GM12878 (cell line): Measurements from ENCODE around the gene IQCK. TPM values are rescaled to one million over a fixed set of nuclear protein-coding genes. Genes with fewer than 3 reads are reported as not detected.

Experiments
- ATAC-seq: fragments of 200-7000 bp; cut with Tn5 transposase; 3 replicates; pipeline ENCODE4 v1.9.1; 2020; ENCODE audit warnings: mild to moderate bottlenecking, moderate library complexity
- BruUV-seq: library from RNA; stranded (reverse); fragments of 400-500 nt; replicated peaks from 2 replicates; lab custom pipeline; 2021; lab: Mats Ljungman, UMichigan
- CTCF ChIA-PET: fragments of 300-600 bp; sonication (Branson Sonifier 250); formaldehyde crosslinking; extraction: SDS; loops from one replicate; lab custom pipeline; 2021; ENCODE audit warnings: inconsistent platforms; lab: Yijun Ruan, JAX
- POLR2A ChIA-PET: fragments of 350-600 bp; formaldehyde crosslinking; extraction: SDS; loops from one replicate; lab custom pipeline; 2021; ENCODE audit warnings: inconsistent platforms; lab: Charles Lee
- RAD21 ChIA-PET: fragments of 300-600 bp; sonication (Branson Sonifier 250); formaldehyde crosslinking; loops from one replicate; lab custom pipeline; 2023; ENCODE audit warnings: antibody characterized with exemption; ENCODE audit not compliant: unreplicated experiment; lab: Charles Lee
- SMC1A ChIA-PET: fragments of 300-600 bp; sonication (Branson Sonifier 250); formaldehyde crosslinking; loops from one replicate; lab custom pipeline; 2023; ENCODE audit not compliant: unreplicated experiment, uncharacterized antibody; lab: Charles Lee
- DNase-seq: peaks from one replicate; pipeline ENCODE4 v3.0.0-alpha.2; 2011; ENCODE audit warnings: low read depth, low spot score
- FAIRE-seq: peaks from 3 replicates; lab custom pipeline; 2011; peaks lifted over from hg19 to GRCh38; lab: Jason Lieb, UNC
- H2AFZ ChIP-seq: 2 replicates; pipeline ENCODE4 v1.6.0; 2011; ENCODE audit warnings: low read depth, low read length, control low read depth; ENCODE audit not compliant: control insufficient read depth
- H3K27ac ChIP-seq: 2 replicates; pipeline ENCODE4 v1.5.1; 2011; ENCODE audit warnings: control low read depth; ENCODE audit not compliant: control insufficient read depth, insufficient read depth
- H3K27me3 ChIP-seq, 2 experiments: replicated peaks in 1 of 2; 2 replicates each; pipeline versions ENCODE4 v1.6.0 to v1.6.1; 2011; ENCODE audit warnings: low read length in 1 of 2; ENCODE audit not compliant: control insufficient read depth in 2 of 2, insufficient read depth in 2 of 2
- H3K36me3 ChIP-seq, 2 experiments: 2 replicates each; pipeline ENCODE4 v1.5.1; 2011; ENCODE audit warnings: low read length in 1 of 2; ENCODE audit not compliant: control insufficient read depth in 2 of 2, insufficient read depth in 2 of 2
- H3K4me1 ChIP-seq: 2 replicates; pipeline ENCODE4 v1.6.1; 2011; ENCODE audit warnings: mild to moderate bottlenecking, low read length, moderate library complexity, mixed read lengths; ENCODE audit not compliant: control insufficient read depth, insufficient read depth
- H3K4me2 ChIP-seq: 2 replicates; pipeline ENCODE4 v1.6.0; 2011; ENCODE audit warnings: control low read depth; ENCODE audit not compliant: control insufficient read depth, insufficient read depth
- H3K4me3 ChIP-seq: fragments of 200-600 bp; sonication (generic); 2 replicates; pipeline ENCODE4 v1.5.1; 2016
- H3K79me2 ChIP-seq: 2 replicates; pipeline ENCODE4 v1.6.0; 2011; ENCODE audit warnings: low read length; ENCODE audit not compliant: control insufficient read depth, insufficient read depth
- H3K9ac ChIP-seq: 2 replicates; pipeline ENCODE4 v1.8.0; 2011; ENCODE audit warnings: low read length, control low read depth, mixed read lengths; ENCODE audit not compliant: control insufficient read depth, insufficient read depth
- H3K9me3 ChIP-seq: replicated peaks from 3 replicates; pipeline ENCODE4 v1.5.1; 2011; ENCODE audit warnings: mild to moderate bottlenecking, low read length; ENCODE audit not compliant: control insufficient read depth, insufficient read depth
- H4K20me1 ChIP-seq: 2 replicates; pipeline ENCODE4 v1.6.0; 2011; ENCODE audit not compliant: control insufficient read depth, insufficient read depth
- CREB1 ChIP-seq: IDR thresholded peaks from 2 replicates; pipeline ENCODE4 v1.6.1; 2012; ENCODE audit warnings: low read depth, mild to moderate bottlenecking, inconsistent platforms
- EP300 ChIP-seq, 2 experiments: fragments of 150-350 bp in 1 of 2; IDR thresholded peaks; 2 replicates each; pipeline ENCODE4 v1.6.1; 2011 to 2012; ENCODE audit warnings: low read depth in 2 of 2, low read length in 2 of 2, borderline replicate concordance in 1 of 2, improper control_type of control experiment in 1 of 2, inconsistent platforms in 1 of 2; ENCODE audit not compliant: control insufficient read depth in 1 of 2
- MYC ChIP-seq: IDR thresholded peaks from 2 replicates; pipeline ENCODE4 v1.6.1; 2011; ENCODE audit warnings: mild to moderate bottlenecking, low read length, moderate library complexity, inconsistent platforms; ENCODE audit not compliant: insufficient read depth, insufficient replicate concordance, insufficient read length, severe bottlenecking
- NBN ChIP-seq: fragments of 450-650 bp; IDR thresholded peaks from 2 replicates; pipeline ENCODE4 v1.6.1; 2016
- NR2C2 ChIP-seq: IDR thresholded peaks from 2 replicates; pipeline ENCODE4 v1.6.1; 2011; ENCODE audit warnings: borderline replicate concordance, low read depth; ENCODE audit not compliant: control insufficient read depth, insufficient read length
- SKIL ChIP-seq: fragments of 450-650 bp; IDR thresholded peaks from 2 replicates; pipeline ENCODE4 v1.6.1; 2017; ENCODE audit warnings: mild to moderate bottlenecking, low read depth, inconsistent platforms; ENCODE audit not compliant: poor library complexity, severe bottlenecking
- SPI1 ChIP-seq: IDR thresholded peaks from 2 replicates; pipeline ENCODE4 v1.6.1; 2011; ENCODE audit warnings: low read depth, mild to moderate bottlenecking, low read length, moderate library complexity, borderline replicate concordance; ENCODE audit not compliant: insufficient read depth
- TCF12 ChIP-seq: IDR thresholded peaks from 2 replicates; pipeline ENCODE4 v1.6.1; 2011; ENCODE audit warnings: low read depth, mild to moderate bottlenecking, low read length
- WGBS: methylation state at CpG from one replicate; pipeline ENCODE4 v1.1.6; 2016; ENCODE audit warnings: low lambda C conversion rate; ENCODE audit not compliant: insufficient replicate concordance, insufficient coverage; ENCODE audit errors: missing lambda C conversion rate; 5-methylcytosine and 5-hydroxymethylcytosine counted together
- in situ Hi-C: fragments of 300-500 bp; cut with MboI; formaldehyde crosslinking; loops from 9 replicates; pipeline ENCODE4 v1.14.3; 2018; ENCODE audit warnings: mixed read lengths
- intact Hi-C: fragments of 100-400 bp; cut with micrococcal nuclease; formaldehyde crosslinking; loops from one replicate; pipeline ENCODE4 v1.14.2; 2022; ENCODE audit not compliant: unreplicated experiment
- polyA plus RNA-seq, 11 experiments: library from polyadenylated mRNA; depleted of rRNA in 4 of 11; unstranded in 6 of 11; stranded (reverse) in 5 of 11; fragments of >200 nt; fragmentation: Nextera tagmentation in 4 of 11; fragmentation: Illumina TruSeq in 1 of 11; extraction: Ambion mirVana in 4 of 11; extraction: Trizol in 1 of 11; gene quantifications; 1 replicate in 1 of 11; 2 replicates in 10 of 11; pipeline versions ENCODE4 v1.2.1 to v1.2.3, GENCODE V29; 2011 to 2016; ENCODE audit warnings: inconsistent platforms in 2 of 11, missing spikeins in 2 of 11, low read depth in 1 of 11
- total RNA-seq, 4 experiments: library from RNA; depleted of rRNA in 3 of 4; stranded (reverse); fragments of >200 nt in 3 of 4; fragmentation: Illumina TruSeq in 1 of 4; extraction: Trizol in 1 of 4; gene quantifications; 2 replicates each; pipeline versions ENCODE4 v1.2.1 to v1.2.3, GENCODE V29; 2013 to 2021
- TF ChIP-seq, protein P1 (sequence below): fragments of 450-650 bp; IDR thresholded peaks from 2 replicates; pipeline ENCODE4 v1.6.1; 2017; ENCODE audit warnings: mild to moderate bottlenecking, moderate library complexity
- TF ChIP-seq, protein P2 (sequence below): IDR thresholded peaks from 2 replicates; pipeline ENCODE4 v1.6.1; 2012; ENCODE audit warnings: low read depth, low read length, improper control_type of control experiment
- TF ChIP-seq, protein P3 (sequence below): IDR thresholded peaks from 2 replicates; pipeline ENCODE4 v1.6.1; 2012; ENCODE audit warnings: improper control_type of control experiment, low read depth, low read length; ENCODE audit not compliant: insufficient replicate concordance

The IQCK gene
- total and polyA plus RNA-seq, 10 of the 15 experiments (the other 5 are each of a cell fraction or from before 2014, with no cell fraction given): 1.0 to 4.2 (median 2.4) TPM

GRCh38 chr16:19766988-19767387 lies 48.9 kb downstream of the IQCK start:
- ChIA-PET SMC1A (no interaction called here), RAD21 (no interaction called here), CTCF (no interaction called here), POLR2A (no interaction called here)
- no peaks in the 10 kb centered on the region for H3K27me3 ChIP-seq
- H3K4me3 ChIP-seq: no peak overlapping the region
- H3K27ac ChIP-seq: no peak overlapping the region
- BruUV-seq: no TSS peak
- WGBS: 60% methylated on average over 9 of the region's 9 CpGs
- no peak for ATAC-seq
- no peaks in the 10 kb centered on the region for H3K79me2 ChIP-seq
- no peak for FAIRE-seq
- H3K9ac ChIP-seq: no peak overlapping the region
- no peak for DNase-seq
- no peaks in the 10 kb centered on the region for H3K4me1 ChIP-seq
- intact Hi-C loops (no loop called here), in situ Hi-C loops (no loop called here)
- no peak overlapping the region for H2AFZ ChIP-seq
- no peak overlapping the region for H3K4me2 ChIP-seq
- no peaks in the 10 kb centered on the region for H4K20me1 ChIP-seq
- no peaks in the 10 kb centered on the region; the same call in 2 of the 3 replicates for H3K9me3 ChIP-seq
- no peaks in the 10 kb centered on the region for H3K36me3 ChIP-seq
- no peak for TF ChIP-seq MYC
- TF ChIP-seq, protein P1, sequence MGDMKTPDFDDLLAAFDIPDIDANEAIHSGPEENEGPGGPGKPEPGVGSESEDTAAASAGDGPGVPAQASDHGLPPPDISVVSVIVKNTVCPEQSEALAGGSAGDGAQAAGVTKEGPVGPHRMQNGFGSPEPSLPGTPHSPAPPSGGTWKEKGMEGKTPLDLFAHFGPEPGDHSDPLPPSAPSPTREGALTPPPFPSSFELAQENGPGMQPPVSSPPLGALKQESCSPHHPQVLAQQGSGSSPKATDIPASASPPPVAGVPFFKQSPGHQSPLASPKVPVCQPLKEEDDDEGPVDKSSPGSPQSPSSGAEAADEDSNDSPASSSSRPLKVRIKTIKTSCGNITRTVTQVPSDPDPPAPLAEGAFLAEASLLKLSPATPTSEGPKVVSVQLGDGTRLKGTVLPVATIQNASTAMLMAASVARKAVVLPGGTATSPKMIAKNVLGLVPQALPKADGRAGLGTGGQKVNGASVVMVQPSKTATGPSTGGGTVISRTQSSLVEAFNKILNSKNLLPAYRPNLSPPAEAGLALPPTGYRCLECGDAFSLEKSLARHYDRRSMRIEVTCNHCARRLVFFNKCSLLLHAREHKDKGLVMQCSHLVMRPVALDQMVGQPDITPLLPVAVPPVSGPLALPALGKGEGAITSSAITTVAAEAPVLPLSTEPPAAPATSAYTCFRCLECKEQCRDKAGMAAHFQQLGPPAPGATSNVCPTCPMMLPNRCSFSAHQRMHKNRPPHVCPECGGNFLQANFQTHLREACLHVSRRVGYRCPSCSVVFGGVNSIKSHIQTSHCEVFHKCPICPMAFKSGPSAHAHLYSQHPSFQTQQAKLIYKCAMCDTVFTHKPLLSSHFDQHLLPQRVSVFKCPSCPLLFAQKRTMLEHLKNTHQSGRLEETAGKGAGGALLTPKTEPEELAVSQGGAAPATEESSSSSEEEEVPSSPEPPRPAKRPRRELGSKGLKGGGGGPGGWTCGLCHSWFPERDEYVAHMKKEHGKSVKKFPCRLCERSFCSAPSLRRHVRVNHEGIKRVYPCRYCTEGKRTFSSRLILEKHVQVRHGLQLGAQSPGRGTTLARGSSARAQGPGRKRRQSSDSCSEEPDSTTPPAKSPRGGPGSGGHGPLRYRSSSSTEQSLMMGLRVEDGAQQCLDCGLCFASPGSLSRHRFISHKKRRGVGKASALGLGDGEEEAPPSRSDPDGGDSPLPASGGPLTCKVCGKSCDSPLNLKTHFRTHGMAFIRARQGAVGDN: no peak
- TF ChIP-seq SKIL: no peak
- TF ChIP-seq SPI1: no peak
- no peak for TF ChIP-seq EP300 (IDR thresholded peaks at IDR 0.05; ENCODE audit: borderline replicate concordance in 1 of 2, control insufficient read depth in 1 of 2, low read depth in 2 of 2, low read length in 2 of 2)
- TF ChIP-seq, protein P2, sequence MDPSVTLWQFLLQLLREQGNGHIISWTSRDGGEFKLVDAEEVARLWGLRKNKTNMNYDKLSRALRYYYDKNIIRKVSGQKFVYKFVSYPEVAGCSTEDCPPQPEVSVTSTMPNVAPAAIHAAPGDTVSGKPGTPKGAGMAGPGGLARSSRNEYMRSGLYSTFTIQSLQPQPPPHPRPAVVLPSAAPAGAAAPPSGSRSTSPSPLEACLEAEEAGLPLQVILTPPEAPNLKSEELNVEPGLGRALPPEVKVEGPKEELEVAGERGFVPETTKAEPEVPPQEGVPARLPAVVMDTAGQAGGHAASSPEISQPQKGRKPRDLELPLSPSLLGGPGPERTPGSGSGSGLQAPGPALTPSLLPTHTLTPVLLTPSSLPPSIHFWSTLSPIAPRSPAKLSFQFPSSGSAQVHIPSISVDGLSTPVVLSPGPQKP: no peak
- TF ChIP-seq NBN: no peak
- TF ChIP-seq CREB1: no peak
- no peak for TF ChIP-seq NR2C2
- TF ChIP-seq TCF12: no peak
- TF ChIP-seq, protein P3, sequence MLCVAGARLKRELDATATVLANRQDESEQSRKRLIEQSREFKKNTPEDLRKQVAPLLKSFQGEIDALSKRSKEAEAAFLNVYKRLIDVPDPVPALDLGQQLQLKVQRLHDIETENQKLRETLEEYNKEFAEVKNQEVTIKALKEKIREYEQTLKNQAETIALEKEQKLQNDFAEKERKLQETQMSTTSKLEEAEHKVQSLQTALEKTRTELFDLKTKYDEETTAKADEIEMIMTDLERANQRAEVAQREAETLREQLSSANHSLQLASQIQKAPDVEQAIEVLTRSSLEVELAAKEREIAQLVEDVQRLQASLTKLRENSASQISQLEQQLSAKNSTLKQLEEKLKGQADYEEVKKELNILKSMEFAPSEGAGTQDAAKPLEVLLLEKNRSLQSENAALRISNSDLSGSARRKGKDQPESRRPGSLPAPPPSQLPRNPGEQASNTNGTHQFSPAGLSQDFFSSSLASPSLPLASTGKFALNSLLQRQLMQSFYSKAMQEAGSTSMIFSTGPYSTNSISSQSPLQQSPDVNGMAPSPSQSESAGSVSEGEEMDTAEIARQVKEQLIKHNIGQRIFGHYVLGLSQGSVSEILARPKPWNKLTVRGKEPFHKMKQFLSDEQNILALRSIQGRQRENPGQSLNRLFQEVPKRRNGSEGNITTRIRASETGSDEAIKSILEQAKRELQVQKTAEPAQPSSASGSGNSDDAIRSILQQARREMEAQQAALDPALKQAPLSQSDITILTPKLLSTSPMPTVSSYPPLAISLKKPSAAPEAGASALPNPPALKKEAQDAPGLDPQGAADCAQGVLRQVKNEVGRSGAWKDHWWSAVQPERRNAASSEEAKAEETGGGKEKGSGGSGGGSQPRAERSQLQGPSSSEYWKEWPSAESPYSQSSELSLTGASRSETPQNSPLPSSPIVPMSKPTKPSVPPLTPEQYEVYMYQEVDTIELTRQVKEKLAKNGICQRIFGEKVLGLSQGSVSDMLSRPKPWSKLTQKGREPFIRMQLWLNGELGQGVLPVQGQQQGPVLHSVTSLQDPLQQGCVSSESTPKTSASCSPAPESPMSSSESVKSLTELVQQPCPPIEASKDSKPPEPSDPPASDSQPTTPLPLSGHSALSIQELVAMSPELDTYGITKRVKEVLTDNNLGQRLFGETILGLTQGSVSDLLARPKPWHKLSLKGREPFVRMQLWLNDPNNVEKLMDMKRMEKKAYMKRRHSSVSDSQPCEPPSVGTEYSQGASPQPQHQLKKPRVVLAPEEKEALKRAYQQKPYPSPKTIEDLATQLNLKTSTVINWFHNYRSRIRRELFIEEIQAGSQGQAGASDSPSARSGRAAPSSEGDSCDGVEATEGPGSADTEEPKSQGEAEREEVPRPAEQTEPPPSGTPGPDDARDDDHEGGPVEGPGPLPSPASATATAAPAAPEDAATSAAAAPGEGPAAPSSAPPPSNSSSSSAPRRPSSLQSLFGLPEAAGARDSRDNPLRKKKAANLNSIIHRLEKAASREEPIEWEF: no peak
